Measurements from ENCODE around the gene DHX8. TPM values are rescaled to one million over a fixed set of nuclear protein-coding genes. Genes with fewer than 3 reads are reported as not detected.

Gene DHX8
- total RNA-seq, 6 experiments from 2014 or later = 14.1 to 18.6 (median 17.5) TPM

DNA sequence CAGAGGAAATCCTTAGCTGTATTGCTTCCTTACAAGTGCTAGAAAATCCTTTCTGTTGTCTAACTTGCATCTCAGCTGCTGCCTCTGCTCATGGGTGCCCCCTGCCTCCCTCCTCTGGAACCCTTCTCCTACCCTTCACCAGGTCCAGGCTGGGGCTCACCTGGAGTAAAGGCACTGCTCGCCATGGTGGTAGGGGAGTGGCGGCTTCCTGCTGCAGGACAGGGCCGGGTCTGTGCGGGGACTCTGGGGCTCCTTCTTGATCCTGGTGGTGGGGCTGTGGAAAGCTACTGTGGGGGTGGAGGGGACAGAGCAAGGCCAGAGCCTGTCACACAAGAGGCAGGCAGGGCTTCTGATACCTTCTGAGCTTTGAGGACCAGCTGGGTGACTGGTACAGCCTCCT is 49.9 kb downstream of the DHX8 start:
- Histone ChIP-seq H3K4me1 (peaks cover 0 to 16% (median 0%) of the 10 kb centered on the region in 4 donors), H3K9me3 (no peaks in the 10 kb centered on the region), H3K4me3 (no peak overlapping the region), H3K27ac (no peak overlapping the region), H3K36me3 (no peaks in the 10 kb centered on the region), H3K27me3 (no peaks in the 10 kb centered on the region)
- WGBS (ENCODE audit: insufficient coverage, low coverage, low lambda C conversion rate, missing lambda C conversion rate) = no CpG with 5 or more reads among the region's 4 CpGs
- intact Hi-C loops (cut with DNase I) = no loop called here
- TF ChIP-seq POLR2A (IDR thresholded peaks at IDR 0.05) = no peak
- TF ChIP-seq, protein P1, sequence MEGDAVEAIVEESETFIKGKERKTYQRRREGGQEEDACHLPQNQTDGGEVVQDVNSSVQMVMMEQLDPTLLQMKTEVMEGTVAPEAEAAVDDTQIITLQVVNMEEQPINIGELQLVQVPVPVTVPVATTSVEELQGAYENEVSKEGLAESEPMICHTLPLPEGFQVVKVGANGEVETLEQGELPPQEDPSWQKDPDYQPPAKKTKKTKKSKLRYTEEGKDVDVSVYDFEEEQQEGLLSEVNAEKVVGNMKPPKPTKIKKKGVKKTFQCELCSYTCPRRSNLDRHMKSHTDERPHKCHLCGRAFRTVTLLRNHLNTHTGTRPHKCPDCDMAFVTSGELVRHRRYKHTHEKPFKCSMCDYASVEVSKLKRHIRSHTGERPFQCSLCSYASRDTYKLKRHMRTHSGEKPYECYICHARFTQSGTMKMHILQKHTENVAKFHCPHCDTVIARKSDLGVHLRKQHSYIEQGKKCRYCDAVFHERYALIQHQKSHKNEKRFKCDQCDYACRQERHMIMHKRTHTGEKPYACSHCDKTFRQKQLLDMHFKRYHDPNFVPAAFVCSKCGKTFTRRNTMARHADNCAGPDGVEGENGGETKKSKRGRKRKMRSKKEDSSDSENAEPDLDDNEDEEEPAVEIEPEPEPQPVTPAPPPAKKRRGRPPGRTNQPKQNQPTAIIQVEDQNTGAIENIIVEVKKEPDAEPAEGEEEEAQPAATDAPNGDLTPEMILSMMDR (IDR thresholded peaks at IDR 0.05) = no peak
- ATAC-seq (no peak), DNase-seq (no peak)

DNA sequence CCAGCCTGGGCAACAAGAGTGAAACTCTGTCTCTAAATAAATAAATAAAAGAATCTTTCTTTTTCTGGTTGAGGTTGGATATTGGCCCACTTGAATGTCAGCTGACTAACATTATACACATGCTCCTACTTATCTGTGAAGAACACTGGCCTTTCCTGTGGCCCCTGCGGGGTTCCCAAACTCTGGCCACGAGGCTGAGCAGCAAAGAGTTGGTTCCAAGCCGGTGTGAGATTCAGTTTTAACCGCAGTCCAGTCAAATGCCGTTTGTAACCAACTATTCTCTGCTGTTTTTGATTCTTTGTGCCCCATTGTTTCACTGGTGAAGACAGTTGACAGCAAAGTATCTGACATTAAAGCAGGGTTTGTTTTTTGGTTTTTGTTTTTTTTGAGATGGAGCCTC is 51.1 kb downstream of the DHX8 start:
- no peak overlapping the region for H3K27ac ChIP-seq
- intact Hi-C loops (cut with DNase I) = no loop called here
- no peak for ATAC-seq
- TF ChIP-seq, protein P1 (IDR thresholded peaks at IDR 0.05) = no peak
- TF ChIP-seq POLR2A (IDR thresholded peaks at IDR 0.05) = no peak
- no peaks in the 10 kb centered on the region for H3K27me3 ChIP-seq
- DNase-seq = no peak
- H3K36me3 ChIP-seq = no peaks in the 10 kb centered on the region
- H3K4me3 ChIP-seq = no peak overlapping the region
- WGBS (ENCODE audit: insufficient coverage, low coverage, low lambda C conversion rate, missing lambda C conversion rate) = 77% methylated on average over 5 of the region's 5 CpGs
- peaks cover 0 to 14% (median 0%) of the 10 kb centered on the region in 4 donors for H3K4me1 ChIP-seq
- no peaks in the 10 kb centered on the region for H3K9me3 ChIP-seq

DNA sequence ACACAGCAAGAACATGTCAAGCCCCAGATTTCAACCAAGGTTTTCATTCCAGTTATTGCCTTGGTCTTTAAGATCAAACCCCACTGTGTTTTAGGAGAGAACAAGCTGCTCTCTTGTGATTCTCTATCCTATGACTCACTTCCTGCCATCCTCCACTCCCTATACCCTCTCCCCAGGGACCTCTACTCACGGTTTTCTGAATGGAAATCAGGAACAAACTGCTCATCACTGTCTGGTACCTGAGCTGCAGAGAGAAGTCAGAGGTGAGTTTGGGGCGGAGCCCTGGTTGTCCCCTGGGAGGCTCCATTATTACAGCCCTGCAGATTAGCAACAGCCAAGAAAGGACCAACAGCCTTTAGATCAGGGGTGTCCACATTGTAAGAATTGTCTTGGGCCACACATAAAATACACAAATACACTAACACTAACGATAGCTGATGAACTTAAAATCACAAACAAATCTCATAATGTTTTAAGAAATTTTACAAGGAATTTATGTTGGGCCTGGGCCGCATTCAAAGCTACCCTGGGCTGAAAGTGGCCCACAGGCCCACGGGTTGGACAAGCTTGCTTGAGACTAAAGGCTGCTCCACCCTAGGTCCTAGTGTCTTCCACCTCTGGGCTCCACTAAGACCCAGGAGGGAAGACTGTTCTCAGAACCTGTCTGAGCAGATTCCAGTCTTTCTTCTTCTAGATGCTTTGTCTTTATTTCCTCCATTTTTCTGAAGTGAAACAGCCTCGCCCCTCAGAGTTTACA is 52.6 kb downstream of the DHX8 start:
- Histone ChIP-seq H3K4me1 (no peaks in the 10 kb centered on the region), H3K36me3 (no peaks in the 10 kb centered on the region), H3K4me3 (no peak overlapping the region), H3K27me3 (no peaks in the 10 kb centered on the region), H3K9me3 (no peaks in the 10 kb centered on the region), H3K27ac (no peak overlapping the region)
- 88% methylated on average over 6 of the region's 6 CpGs for WGBS (ENCODE audit: insufficient coverage, low coverage, low lambda C conversion rate, missing lambda C conversion rate)
- DNase-seq (no peak), ATAC-seq (no peak)
- intact Hi-C loops (cut with DNase I) = no loop called here
- no peak for TF ChIP-seq POLR2A (IDR thresholded peaks at IDR 0.05)
- TF ChIP-seq, protein P1 (IDR thresholded peaks at IDR 0.05) = no peak

DNA sequence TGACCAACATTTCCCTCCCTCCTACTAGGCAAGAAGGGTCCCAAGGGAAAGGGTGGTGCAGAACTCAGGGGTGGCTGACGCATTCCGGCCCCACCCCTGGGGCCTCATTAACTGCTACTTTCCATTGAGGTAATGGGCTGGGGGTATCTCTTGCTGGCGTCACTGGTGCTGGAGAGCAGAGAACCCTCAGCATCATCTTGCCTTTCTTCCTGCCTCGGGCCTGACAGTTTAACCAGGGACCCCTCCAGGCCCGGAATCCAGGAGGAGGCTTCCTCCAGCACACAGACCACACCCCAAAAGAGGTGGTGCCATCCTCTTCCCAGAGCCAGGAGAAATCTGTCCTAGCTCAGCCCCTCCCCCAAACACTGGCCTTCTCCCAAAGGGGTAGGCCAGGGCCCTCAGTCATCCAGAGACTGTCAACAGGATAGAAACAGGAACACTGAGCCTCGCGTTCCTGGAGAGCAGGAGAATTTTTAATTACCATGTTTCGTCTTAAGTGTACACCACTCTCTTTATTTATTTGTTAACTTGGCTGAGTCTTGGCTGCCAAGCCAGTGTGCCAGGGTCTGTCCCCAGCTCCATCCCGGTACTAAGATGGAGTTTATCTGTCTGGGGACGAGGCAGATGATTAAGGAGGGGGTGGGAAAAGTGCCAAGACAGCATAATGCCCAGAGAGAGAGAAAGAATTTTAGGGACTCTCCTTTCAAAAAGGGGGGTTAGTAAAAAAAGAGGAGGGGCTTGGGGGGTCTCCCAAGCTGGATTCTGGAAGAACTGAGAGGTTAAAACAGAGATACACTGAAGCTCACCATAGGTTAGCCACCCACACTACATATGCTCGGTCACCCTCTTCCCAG is 57.3 kb downstream of the DHX8 start:
- 65% methylated on average over 5 of the region's 11 CpGs for WGBS (ENCODE audit: insufficient coverage, low coverage, low lambda C conversion rate, missing lambda C conversion rate)
- no peak for ATAC-seq

More for the DNA sequence above, 57.3 kb downstream of the DHX8 start:
- Histone ChIP-seq H3K4me3 (no peak overlapping the region), H3K9me3 (no peaks in the 10 kb centered on the region), H3K4me1 (peaks cover 0 to 9% (median 4%) of the 10 kb centered on the region in 4 donors), H3K27ac (no peak overlapping the region), H3K27me3 (no peaks in the 10 kb centered on the region), H3K36me3 (no peaks in the 10 kb centered on the region)
- TF ChIP-seq POLR2A (IDR thresholded peaks at IDR 0.05) = no peak
- TF ChIP-seq, protein P1 (IDR thresholded peaks at IDR 0.05) = no peak
- intact Hi-C loops (cut with DNase I) = no loop called here
- no peak for DNase-seq
